Frontal cortex (tissue), 4 donors: ENCODE data around the gene CKB. TPM values are rescaled to one million over a fixed set of nuclear protein-coding genes. Genes with fewer than 3 reads are reported as not detected.

Experiments
- DNase-seq, 2 donors: peaks; one replicate each; pipeline ENCODE4 v3.0.0; 2012; ENCODE audit warnings: low spot score in 2 of 2
- FAIRE-seq: peaks from 2 replicates; lab custom pipeline; 2012; peaks lifted over from hg19 to GRCh38; lab: Jason Lieb, UNC
- total RNA-seq: library from RNA; depleted of rRNA; stranded (reverse); fragments of >200 nt; gene quantifications from one replicate; pipeline ENCODE4 v1.2.3, GENCODE V29; 2014
- donor health status: control.
- donor health status: control.
- donor health status: control.

CKB gene
- total RNA-seq, 1 donor from 2014 or later = 260 TPM

- FAIRE-seq = no peak
- DNase-seq = no peak
These were observed 16.6 kb upstream of the CKB start for GRCh38 chr14:103539056-103539825.

- FAIRE-seq (no peak), DNase-seq (no peak)
These were observed 15.8 kb upstream of the CKB start for GRCh38 chr14:103538291-103539055.

- no peak for FAIRE-seq
- DNase-seq = no peak
These were observed 14.8 kb upstream of the CKB start for GRCh38 chr14:103537175-103537990.

GRCh38 chr14:103536693-103537092, 14.1 kb upstream of the CKB start:
- FAIRE-seq (no peak), DNase-seq (no peak)

- FAIRE-seq = no peak
- no peak for DNase-seq
These were observed 13.4 kb upstream of the CKB start for GRCh38 chr14:103535891-103536565.

- FAIRE-seq (no peak), DNase-seq (no peak)
These were observed 12.7 kb upstream of the CKB start for GRCh38 chr14:103535081-103535890.

GRCh38 chr14:103534576-103535061, 12.0 kb upstream of the CKB start:
- DNase-seq (no peak), FAIRE-seq (no peak)

GRCh38 chr14:103533999-103534575, 11.5 kb upstream of the CKB start:
- DNase-seq (no peak), FAIRE-seq (no peak)

- FAIRE-seq (no peak), DNase-seq (no peak)
These were observed 10.7 kb upstream of the CKB start for GRCh38 chr14:103533137-103533998.

- FAIRE-seq (no peak), DNase-seq (no peak)
These were observed 9.8 kb upstream of the CKB start for GRCh38 chr14:103532216-103533136.

GRCh38 chr14:103531421-103532215, 9.0 kb upstream of the CKB start:
- DNase-seq = no peak
- FAIRE-seq = no peak

- DNase-seq (no peak), FAIRE-seq (no peak)
These were observed 8.2 kb upstream of the CKB start for GRCh38 chr14:103530831-103531230.

GRCh38 chr14:103530390-103530789, 7.8 kb upstream of the CKB start:
- FAIRE-seq (no peak), DNase-seq (no peak)

GRCh38 chr14:103529383-103530365, 7.0 kb upstream of the CKB start:
- DNase-seq (no peak), FAIRE-seq (no peak)
